ENCODE measurements around the gene NOL11.

NOL11 gene

GRCh38 chr17:67737145-67737544, 19.4 kb downstream of the NOL11 start:
- in situ Hi-C loops (cut with HindIII; ENCODE audit: low pct_ligation_motif_present, low sequenced_read_pairs), result no loop called here
- no peak for TF ChIP-seq CTCF (IDR thresholded peaks at IDR 0.05; ENCODE audit: low read depth, low read length, missing control alignments)
- H3K4me3 ChIP-seq (ENCODE audit: low read depth, low read length), result no peak overlapping the region
- H3K36me3 ChIP-seq (replicated peaks), result peaks cover 46% of the 10 kb centered on the region
- no peak for DNase-seq
- no peak overlapping the region for H3K27ac ChIP-seq
- no peaks in the 10 kb centered on the region for H3K27me3 ChIP-seq (replicated peaks)

GRCh38 chr17:67742025-67742424, 24.3 kb downstream of the NOL11 start:
- peaks cover 57% of the 10 kb centered on the region for H3K36me3 ChIP-seq (replicated peaks)
- H3K27ac ChIP-seq, result no peak overlapping the region
- H3K4me3 ChIP-seq (ENCODE audit: low read depth, low read length), result no peak overlapping the region
- TF ChIP-seq CTCF (IDR thresholded peaks at IDR 0.05; ENCODE audit: low read depth, low read length, missing control alignments), result no peak
- no peak for DNase-seq
- in situ Hi-C loops (cut with HindIII; ENCODE audit: low pct_ligation_motif_present, low sequenced_read_pairs), result no loop called here
- H3K27me3 ChIP-seq (replicated peaks), result no peaks in the 10 kb centered on the region

- Histone ChIP-seq H3K36me3 (replicated peaks) (peaks cover 27% of the 10 kb centered on the region), H3K27ac (no peak overlapping the region), H3K4me3 (ENCODE audit: low read depth, low read length) (no peak overlapping the region), H3K27me3 (replicated peaks) (no peaks in the 10 kb centered on the region)
- in situ Hi-C loops (cut with HindIII; ENCODE audit: low pct_ligation_motif_present, low sequenced_read_pairs), result no loop called here
- no peak for TF ChIP-seq CTCF (IDR thresholded peaks at IDR 0.05; ENCODE audit: low read depth, low read length, missing control alignments)
- no peak for DNase-seq
Observed at GRCh38 chr17:67746704-67747571, 29.2 kb downstream of the NOL11 start.

GRCh38 chr17:67747681-67748235, 30.0 kb downstream of the NOL11 start:
- H3K36me3 ChIP-seq (replicated peaks), result peaks cover 25% of the 10 kb centered on the region
- H3K27me3 ChIP-seq (replicated peaks), result no peaks in the 10 kb centered on the region
- DNase-seq, result no peak
- H3K4me3 ChIP-seq (ENCODE audit: low read depth, low read length), result no peak overlapping the region
- H3K27ac ChIP-seq, result no peak overlapping the region
- in situ Hi-C loops (cut with HindIII; ENCODE audit: low pct_ligation_motif_present, low sequenced_read_pairs), result no loop called here
- TF ChIP-seq CTCF (IDR thresholded peaks at IDR 0.05; ENCODE audit: low read depth, low read length, missing control alignments), result no peak

- Histone ChIP-seq H3K27ac (no peak overlapping the region), H3K27me3 (replicated peaks) (no peaks in the 10 kb centered on the region), H3K4me3 (ENCODE audit: low read depth, low read length) (no peak overlapping the region), H3K36me3 (replicated peaks) (peaks cover 9% of the 10 kb centered on the region)
- in situ Hi-C loops (cut with HindIII; ENCODE audit: low pct_ligation_motif_present, low sequenced_read_pairs), result no loop called here
- no peak for DNase-seq
- no peak for TF ChIP-seq CTCF (IDR thresholded peaks at IDR 0.05; ENCODE audit: low read depth, low read length, missing control alignments)
Observed at GRCh38 chr17:67750067-67750466, 32.3 kb downstream of the NOL11 start.
